NOMO-1 treated with dmso at 0.1 percent for 144 hours (cell line): ENCODE results near the gene ZMIZ2.
"Not testable (repeated sequence)": the region's sequence is repeated elsewhere in the genome, so short reads cannot be mapped to it uniquely, and the experiment has no call there.

ENCODE experiments used
- DNase-seq: peaks from one replicate; lab custom pipeline; 2025; ENCODE audit not compliant: unreplicated experiment; lab: John Stamatoyannopoulos, UW

Gene ZMIZ2

GRCh38 chr7:44798649-44799305 is 50.1 kb downstream of the ZMIZ2 start:
- DNase-seq, result no peak

- no peak for DNase-seq
Observed at GRCh38 chr7:44799939-44800338, 51.3 kb downstream of the ZMIZ2 start.

GRCh38 chr7:44801890-44802289 is 53.2 kb downstream of the ZMIZ2 start:
- DNase-seq, result no peak

- DNase-seq, result no peak
Observed at GRCh38 chr7:44802418-44803025, 53.9 kb downstream of the ZMIZ2 start.

- not testable (repeated sequence) for DNase-seq
Observed at GRCh38 chr7:44803828-44804519, 55.3 kb downstream of the ZMIZ2 start.

- no peak for DNase-seq
Observed at GRCh38 chr7:44805950-44806349, 57.3 kb downstream of the ZMIZ2 start.

- no peak for DNase-seq
Observed at GRCh38 chr7:44808914-44809393, 60.3 kb downstream of the ZMIZ2 start.

- DNase-seq, result no peak
Observed at GRCh38 chr7:44811093-44811492, 62.4 kb downstream of the ZMIZ2 start.

GRCh38 chr7:44811571-44811970 is 62.9 kb downstream of the ZMIZ2 start:
- DNase-seq, result no peak

- DNase-seq, result no peak
Observed at GRCh38 chr7:44814919-44815318, 66.3 kb downstream of the ZMIZ2 start.

GRCh38 chr7:44819292-44819691 is 70.6 kb downstream of the ZMIZ2 start:
- no peak for DNase-seq
